K562 (cell line): ENCODE measurements around the gene SPON1.

Experiments used
- ELF4 ChIP-seq: fragments of 450-650 bp; formaldehyde crosslinking; IDR thresholded peaks from 2 replicates; pipeline ENCODE4 v1.4.0; 2022; ENCODE audit warnings: missing genetic modification characterization
- EP300 ChIP-seq: IDR thresholded peaks from 2 replicates; pipeline ENCODE4 v1.6.1; 2012; ENCODE audit warnings: low read length, improper control_type of control experiment
- EZH2 ChIP-seq: IDR thresholded peaks from 2 replicates; pipeline ENCODE4 v1.6.1; 2012; ENCODE audit warnings: low read depth, mild to moderate bottlenecking, inconsistent platforms, low read length, borderline replicate concordance
- JUNB ChIP-seq: fragments of 450-650 bp; formaldehyde crosslinking; conservative IDR thresholded peaks from 2 replicates; pipeline ENCODE4 v1.4.0; 2020; ENCODE audit warnings: mild to moderate bottlenecking
- SRF ChIP-seq, 2 experiments: fragments of 250-450, 450-650 bp in 1 of 2; sonication (Bioruptor Pico) in 1 of 2; sonication (generic) in 1 of 2; formaldehyde crosslinking; IDR thresholded peaks; 2 replicates each; pipeline versions ENCODE4 v1.5.0 to v1.5.1; 2020 to 2022; ENCODE audit warnings: mild to moderate bottlenecking in 1 of 2, missing genetic modification reagents in 1 of 2
- ZNF766 ChIP-seq: fragments of 200-800 bp; sonication (Bioruptor generic); conservative IDR thresholded peaks from 2 replicates; pipeline ENCODE4 v1.6.1; 2016; ENCODE audit warnings: missing genetic modification characterization, missing compliant biosample characterization

- TF ChIP-seq EZH2 (no peak), EP300 (no peak), ZNF766 (no peak), ELF4 (no peak), JUNB (no peak), SRF (CRISPR knock-in tag; IDR thresholded peaks at IDR 0.05) (no peak)
These were observed 95.5 kb downstream of the SPON1 start for GRCh38 chr11:14058061-14058460.
